Stimulated activated naive CD4-positive, alpha-beta T cell (primary cell): ENCODE measurements around the gene RAB3C.
A peak's percentile ranks its signal among the peaks of the same experiment; 100 is the strongest.
"Not testable (repeated sequence)": the region's sequence is repeated elsewhere in the genome, so short reads cannot be mapped to it uniquely, and the experiment has no call there.

Source experiments
- DNase-seq, 6 experiments: peaks; one replicate each; lab custom pipeline; 2025; lab: John Stamatoyannopoulos, UW

RAB3C gene, protein sequence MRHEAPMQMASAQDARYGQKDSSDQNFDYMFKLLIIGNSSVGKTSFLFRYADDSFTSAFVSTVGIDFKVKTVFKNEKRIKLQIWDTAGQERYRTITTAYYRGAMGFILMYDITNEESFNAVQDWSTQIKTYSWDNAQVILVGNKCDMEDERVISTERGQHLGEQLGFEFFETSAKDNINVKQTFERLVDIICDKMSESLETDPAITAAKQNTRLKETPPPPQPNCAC

DNA sequence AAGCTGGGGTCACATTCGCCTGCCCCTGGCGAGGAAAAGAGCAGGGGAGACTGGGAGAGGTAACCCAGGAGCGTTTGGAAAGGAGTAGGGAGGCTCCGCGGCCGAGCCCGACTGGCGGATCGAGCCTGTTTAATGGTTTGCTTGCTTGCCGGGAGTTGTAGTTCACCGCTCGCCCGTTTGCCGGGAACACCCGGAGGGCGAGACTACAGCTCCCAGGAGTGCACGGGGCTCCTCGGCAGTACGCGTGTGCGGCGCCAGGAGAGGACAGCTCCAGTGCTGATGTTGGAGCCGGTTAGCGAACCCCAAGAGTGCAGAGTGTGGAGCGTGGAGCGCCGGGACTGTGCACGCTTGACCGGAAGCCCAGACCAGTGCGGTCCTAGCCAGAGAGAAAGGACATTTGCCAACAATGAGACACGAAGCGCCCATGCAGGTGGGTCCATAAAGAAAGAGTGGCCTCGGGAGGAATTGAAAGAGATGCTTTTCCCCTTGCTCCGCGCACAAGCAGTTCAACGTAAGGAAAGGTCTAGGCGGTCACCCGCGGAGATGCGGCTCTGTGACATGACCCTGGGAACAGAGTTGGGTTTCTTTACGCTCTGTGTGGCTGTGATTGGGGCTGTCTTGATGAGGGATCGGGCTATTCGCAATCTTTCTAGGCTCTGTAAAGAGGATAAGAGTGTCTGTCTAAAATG lies at the start of gene RAB3C:
RAB3C (plus strand) TSS at position 273 of the 689 bp plus-strand sequence; CDS start at position 407, 134 bp downstream.
- DNase-seq: peak in 1 of 6 experiments; percentile 15

DNA sequence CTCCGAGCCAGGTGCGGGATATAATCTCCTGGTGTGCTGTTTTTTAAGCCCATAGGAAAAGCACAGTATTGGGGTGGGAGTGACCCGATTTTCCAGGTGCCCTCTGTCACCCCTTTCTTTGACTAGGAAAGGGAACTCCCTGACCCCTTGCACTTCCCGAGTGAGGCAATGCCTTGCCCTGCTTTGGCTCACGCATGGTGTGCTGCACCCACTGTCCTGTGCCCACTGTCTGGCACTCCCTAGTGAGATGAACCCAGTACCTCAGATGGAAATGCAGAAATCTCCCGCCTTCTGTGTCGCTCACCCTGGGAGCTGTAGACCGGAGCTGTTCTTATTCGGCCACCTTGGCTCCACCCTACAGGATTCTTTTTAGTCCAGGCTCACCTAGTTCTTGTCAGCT lies 40.9 kb upstream of the RAB3C start:
- DNase-seq: not testable (repeated sequence)

DNA sequence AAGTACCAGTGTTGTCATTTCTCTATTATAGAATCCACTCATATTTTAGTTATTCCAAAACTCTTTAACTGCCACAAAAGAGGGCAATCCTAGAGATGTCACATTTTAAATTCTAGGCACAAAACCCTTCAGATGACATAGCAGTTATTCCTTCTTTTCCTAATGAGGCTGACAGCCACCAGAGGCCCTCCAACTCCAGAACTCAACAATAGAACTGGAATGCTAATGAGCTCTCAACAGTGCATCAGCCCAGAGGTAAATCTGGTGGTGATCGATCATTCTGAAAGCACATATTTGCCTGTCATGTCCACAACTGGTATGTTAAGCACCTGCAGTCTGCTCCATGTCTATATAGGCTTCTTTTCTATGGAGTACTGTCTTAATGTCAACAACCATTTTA lies 40.2 kb upstream of the RAB3C start:
- DNase-seq: no peak

DNA sequence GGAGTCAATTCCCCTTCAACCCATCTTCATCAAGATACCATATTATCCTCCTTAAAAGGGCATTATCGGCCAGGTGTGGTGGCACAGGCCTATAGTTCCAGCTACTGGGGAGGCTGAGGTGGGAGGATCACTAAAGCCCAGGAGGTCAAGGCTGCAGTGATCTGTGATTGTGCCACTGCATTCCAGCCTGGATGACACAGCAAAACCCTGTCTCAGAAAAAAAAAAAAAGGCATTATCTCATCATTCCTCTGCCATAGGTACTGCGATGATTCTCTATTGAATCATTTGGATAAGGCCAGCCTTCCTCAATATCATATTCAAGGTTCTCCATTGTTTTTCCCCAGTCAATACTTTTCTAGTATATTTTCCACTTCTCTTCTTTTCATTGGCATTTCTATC lies 39.2 kb upstream of the RAB3C start:
- no peak for DNase-seq

DNA sequence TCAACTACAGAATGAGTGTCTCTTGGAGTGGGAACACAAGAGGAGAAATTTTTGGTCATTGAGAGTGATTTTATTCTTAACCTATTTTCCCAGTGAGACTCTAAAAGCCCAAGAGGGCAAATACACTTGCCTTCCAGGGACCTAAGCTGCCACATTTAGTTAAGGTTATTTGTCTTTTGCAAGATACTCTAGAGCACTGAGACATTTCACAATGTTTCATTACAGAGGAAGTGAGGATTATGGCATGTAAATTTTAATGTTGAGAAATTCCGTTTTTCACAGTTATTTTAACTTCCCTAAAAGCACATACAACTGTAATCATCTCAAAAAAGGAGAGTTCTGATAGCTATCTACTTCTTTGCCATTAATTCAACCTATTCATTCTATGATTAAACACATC lies 38.7 kb upstream of the RAB3C start:
- DNase-seq: no peak

DNA sequence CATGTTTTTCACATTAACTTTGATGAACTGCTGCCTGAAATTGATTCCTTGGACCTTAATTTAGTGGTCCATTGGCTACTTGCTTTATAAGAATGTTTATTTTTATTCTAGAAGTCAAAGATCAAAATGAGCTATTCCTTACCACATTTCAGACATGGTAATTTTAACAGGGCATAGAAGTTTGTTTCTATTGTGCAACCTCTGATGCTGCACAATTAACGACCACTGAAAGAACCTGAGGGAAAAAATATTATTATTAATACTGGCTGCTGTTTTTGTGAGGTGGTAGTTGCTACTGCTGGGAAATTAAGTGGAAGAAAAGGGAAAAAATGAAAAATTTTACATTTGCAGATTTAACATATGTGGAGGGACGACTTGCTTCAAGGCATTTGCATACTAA lies 37.9 kb upstream of the RAB3C start:
- no peak for DNase-seq

DNA sequence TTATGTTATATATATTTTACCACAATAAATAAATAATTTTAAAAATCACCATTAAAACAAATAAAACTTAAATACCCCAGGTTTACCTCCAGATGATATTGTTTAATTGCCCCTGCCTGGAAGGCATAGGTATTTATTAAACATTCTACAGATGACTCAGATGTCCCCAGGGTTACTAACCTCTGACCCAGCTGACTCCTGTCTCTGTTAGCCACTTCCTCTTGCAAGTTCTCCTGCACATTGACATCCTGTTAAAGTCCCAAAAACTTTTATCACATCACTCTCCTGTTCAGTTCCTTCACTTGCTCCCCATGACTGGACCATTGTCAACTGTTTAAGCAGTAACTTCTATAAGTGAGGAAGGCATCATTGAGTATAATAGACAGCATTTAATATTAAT lies 37.0 kb upstream of the RAB3C start:
- no peak for DNase-seq

DNA sequence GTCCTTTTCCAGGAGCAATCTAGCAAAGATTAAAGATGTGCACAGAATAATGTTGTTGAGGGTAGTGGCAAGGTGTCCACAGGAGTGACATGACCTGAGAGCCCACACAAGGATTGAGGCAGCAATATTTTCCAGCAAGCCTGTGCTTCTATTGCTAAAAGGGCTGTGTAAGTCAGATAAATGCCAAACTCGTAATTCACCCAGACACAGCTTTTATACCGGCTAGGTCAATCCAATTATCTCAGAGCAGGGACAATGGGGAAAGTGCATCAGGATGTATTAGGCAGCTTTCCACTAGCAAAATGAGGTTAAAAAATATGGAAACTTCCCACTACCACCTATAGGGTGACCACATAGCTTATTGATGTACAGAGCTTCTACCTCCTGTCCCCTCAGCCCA lies 34.8 kb upstream of the RAB3C start:
- no peak for DNase-seq

DNA sequence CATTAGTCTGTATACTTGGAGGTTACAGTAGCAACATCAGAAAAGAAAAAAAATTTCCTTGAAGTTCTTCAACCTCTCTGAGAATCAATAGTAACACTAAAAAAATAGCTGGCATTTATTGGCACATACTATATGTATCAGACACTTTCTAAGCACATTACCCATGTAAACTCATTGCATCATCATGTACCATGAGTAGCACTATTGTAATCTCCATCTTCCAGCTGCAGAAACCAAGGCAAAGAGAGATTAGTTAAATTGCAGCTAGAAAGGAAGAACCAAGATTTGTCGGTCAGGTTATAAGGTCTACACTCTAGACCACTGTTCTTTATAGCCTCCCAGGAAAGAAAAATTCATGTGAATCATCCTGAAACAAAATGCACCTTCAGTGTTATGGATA lies 31.4 kb upstream of the RAB3C start:
- DNase-seq: no peak

DNA sequence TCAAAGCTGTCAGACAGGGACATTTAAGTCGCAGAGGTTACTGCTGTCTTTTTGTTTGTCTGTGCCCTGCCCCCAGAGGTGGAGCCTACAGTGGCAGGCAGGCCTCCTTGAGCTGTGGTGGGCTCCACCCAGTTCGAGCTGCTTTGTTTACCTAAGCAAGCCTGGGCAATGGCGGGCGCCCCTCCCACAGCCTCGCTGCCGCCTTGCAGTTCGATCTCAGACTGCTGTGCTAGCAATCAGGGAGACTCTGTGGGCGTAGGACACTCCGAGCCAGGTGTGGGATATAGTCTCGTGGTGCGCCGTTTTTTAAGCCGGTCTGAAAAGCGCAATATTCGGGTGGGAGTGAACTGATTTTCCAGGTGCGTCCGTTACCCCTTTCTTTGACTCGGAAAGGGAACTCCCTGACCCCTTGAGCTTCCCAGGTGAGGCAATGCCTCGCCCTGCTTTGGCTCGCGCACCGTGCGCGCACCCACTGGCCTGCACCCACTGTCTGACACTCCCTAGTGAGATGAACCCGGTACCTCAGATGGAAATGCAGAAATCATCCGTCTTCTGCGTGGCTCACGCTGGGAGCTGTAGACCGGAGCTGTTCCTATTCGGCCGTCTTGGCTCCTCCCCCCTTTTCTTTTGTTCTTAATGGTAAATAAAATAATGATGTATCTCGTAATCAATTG lies 25.1 kb upstream of the RAB3C start:
- DNase-seq: not testable (repeated sequence)

DNA sequence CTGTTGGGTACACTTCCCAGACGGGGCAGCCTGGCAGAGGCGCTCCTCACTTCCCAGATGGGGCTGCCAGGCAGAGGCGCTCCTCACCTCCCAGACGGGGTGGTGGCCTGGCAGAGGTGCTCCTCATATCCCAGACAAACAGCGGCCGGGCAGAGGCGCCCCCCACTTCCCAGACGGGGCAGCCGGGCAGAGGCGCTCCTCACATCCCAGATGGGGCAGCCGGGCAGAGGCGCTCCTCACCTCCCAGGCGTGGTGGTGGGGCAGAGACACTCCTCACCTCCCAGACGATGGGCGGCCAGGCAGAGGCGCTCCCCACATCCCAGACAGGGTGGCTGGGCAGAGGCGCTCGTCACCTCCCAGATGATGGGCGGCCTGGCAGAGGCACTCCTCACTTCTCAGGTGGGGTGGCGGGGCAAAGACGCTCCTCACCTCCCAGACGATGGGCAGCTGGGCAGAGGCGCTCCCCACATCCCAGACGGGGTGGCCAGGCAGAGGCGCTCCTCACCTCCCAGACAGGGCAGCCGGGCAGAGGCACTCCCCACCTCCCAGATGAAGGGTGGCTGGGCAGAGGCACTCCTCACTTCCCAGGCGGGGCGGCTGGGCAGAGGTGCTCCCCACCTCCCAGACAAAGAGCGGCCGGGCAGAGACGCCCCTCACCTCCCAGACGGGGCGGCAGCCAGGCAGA lies 19.7 kb upstream of the RAB3C start:
- DNase-seq: not testable (repeated sequence)

DNA sequence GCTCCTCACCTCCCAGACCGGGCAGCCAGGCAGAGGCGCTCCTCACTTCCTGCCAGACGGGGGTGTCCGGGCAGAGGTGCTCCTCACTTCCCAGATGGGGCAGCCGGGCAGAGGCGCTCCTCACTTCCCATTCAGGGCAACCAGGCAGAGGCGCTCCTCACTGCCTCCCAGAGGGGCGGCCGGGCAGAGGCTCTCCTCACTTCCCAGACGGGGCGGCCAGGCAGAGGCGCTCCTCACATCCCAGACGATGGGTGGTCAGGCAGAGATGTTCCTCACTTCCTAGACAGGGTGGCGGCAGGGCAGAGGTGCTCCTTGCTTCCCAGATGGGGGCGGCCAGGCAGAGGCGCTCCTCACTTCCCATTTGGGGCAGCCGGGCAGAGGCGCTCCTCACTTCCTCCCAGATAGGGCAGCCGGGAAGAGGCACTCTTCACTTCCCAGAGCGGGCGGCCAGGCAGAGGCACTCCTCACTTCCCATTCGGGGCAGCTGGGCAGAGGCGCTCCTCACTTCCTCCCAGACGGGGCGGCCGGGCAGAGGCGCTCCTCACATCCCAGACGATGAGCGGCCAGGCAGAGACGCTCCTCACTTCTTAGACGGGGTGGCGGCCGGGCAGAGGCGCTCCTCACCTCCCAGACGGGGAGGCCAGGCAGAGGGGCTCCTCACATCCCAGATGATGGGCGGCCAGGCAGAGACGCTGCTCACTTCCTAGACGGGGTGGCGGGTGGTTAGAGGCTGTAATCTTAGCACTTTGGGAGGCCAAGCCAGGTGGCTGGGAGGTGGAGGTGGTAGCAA lies 18.6 kb upstream of the RAB3C start:
- not testable (repeated sequence) for DNase-seq

DNA sequence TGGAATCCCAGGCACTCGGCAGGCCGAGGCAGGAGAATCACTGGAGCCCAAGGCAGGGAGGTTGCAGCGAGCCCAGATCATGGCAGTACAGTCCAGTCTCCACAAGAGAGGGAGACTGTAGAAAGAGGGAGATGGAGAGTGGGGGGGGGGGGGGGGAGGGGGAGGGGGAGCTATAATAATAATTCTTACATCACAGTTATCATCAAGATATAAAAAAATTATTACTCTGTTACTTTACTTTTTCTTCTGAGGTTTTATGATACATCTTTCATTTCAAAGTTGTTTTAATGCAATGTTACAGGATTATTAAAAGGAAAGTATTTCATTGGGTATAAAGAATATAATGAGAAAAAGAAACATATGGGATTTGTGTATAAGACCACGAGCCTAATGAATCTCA lies 17.8 kb upstream of the RAB3C start:
- DNase-seq: no peak

DNA sequence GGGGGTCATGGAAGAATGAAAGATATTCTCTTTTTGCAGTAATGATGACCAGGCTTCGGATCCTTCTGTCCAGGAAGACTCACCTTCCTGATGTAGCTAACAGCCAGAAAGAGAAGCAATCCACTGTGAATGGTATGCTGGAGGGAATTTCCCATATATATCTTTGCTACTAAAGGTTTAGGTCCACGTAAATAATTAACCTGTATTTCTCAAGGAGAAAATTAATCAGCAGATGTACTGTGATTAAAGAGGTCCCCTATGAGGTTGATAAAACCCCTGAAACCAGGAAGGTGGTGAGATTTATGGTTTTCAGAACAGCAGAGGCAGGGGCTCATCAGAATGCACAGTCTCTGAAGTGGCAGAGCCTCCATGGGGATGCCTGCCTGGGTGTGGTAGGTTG lies 11.4 kb upstream of the RAB3C start:
- no peak for DNase-seq

DNA sequence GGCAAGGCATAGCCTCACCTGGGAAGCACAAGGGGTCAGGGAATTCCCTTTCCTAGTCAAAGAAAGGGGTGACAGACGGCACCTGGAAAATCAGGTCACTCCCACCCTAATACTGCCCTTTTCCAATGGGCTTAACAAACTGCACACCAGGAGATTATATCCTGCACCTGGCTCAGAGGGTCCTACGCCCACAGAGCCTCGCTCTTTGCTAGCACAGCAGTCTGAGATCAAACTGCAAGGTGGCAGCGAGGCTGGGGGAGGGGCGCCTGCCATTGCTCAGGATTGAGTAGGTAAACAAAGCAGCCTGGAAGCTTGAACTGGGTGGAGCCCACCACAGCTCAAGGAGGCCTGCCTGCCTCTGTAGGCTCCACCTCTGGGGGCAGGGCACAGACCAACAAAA lies 9.9 kb upstream of the RAB3C start:
- DNase-seq: not testable (repeated sequence)

DNA sequence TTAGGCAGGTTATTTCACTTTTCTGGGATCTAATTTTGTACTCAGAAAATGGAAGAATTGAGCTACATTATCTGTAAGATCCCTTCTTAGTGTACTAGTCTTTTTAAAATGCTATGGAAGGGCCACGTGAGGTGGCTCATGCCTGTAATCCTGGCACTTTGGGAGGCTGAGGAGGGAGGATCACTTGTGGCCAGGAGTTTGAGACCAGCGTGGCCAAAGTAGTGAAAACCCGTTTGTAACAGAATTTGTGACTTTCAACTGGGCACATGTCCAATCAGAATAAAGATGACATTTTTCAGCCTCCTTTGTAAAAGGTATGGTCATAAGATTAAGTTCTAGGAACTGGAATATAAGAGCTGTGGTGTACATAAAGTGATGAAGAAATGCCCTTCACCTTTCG lies 3.1 kb upstream of the RAB3C start:
- no peak for DNase-seq

DNA sequence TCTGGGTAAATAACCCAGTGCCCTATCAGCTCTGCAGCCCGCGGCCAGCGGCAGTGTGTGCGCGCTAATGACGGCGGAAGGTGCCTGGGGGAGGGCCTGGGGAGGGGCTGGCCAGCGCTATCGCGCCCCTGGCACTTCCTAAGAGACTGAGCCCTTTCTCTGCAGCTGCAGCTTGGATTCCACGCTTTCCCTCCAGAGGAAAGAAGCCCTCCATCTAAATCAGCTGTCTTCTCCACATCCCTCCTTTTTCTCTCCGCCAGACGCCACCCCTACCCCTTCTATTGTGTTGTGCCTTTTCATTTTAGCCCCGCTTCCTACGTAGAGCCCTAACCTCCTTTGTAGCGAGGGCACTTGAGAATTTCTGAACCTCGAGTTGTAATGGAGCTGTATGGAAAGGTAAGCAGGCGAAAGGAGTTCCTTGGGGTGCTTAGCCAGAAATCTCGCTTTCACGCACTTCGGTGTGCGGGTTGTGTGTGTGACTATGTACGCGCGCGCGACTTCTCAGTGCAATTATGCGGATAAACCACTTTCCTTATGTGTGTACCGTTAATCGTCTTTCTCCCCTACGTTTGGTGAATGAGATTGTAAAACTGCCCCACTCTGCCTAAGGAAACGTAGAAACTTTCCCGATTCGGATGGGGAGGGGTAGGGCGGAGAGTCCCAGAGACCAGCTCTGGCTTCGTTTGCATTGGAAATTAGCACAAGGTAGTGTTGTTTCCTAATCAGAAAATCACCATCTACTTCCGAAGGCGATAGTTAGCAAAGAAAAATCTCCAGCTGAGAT lies 664 bp upstream of the RAB3C start:
- no peak for DNase-seq

DNA sequence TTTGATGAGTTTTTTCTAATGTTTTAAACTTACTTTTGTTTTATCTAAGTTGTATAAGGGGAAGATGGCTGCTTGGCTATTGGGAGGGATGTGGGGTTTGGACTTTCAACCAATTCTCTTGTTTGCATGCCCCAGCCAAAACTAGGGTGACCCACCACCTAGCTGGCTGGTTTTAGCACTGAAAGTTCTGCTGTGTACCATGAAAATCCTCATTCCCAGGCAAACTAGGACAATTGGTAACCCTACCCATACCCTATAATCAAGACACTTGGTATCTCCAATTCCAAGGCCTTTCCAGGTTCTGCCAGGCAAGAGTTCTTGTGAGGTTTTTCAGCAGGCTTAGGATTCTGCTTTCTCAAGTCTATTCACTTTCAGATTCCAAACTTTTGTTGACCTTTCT lies 13.1 kb downstream of the RAB3C start:
- no peak for DNase-seq

DNA sequence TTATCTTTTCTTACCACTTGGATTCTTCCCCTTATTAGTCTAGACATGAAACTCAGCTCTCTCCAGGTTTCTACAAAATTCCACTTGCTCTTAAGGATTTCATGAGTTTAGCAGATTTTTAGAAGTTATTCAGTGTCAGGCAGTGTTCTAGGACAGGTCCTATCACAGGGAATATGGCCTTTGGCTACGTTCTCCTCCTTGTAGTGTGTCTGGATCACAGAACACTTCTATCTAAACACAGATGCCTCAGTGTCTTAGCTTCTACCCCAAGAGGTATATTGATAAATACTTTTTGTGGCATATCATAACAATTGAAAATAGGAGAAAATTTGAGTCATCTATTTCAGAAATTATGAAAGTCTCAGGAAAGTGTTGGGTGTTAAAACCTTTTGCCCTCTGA lies 15.6 kb downstream of the RAB3C start:
- DNase-seq: no peak

DNA sequence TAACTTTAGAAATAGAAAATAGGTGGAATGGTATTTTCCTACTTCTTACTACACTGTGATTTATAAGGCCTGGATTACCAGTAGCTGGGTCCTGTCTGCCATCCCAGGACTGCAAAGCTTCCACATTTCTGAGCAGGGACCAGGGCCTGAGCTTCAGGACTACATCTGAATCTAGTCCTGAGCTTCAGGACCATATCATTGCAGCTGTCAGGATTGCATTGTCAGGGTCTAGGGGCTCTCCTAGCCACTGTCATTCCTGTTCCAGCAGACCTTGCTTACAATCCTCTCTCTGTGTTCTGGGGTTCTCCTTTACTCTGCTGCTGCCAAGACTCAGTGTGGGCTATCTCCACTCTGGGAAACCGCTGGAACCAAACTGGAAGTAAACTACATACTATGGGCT lies 16.3 kb downstream of the RAB3C start:
- no peak for DNase-seq

DNA sequence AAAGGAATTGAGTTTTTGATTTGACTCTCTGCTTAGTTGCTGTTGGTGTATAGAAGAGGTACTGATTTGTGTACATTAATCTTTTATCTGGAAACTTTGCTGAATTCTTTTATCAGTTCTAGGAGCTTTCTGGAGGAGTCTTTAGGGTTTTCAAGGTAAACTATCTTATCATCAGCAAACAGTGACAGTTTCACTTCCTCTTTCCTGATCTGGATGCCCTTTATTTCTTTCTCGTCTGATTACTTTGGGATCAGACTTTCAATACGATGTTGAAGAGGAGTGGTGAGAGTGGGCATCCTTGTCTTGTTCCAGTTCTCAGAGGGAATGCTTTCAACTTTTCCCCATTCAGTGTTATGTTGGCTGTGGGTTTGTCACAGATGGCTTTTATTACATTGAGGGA lies 17.7 kb downstream of the RAB3C start:
- DNase-seq: not testable (repeated sequence)
